ENCODE data around the gene ACTN4.

The ACTN4 gene

DNA sequence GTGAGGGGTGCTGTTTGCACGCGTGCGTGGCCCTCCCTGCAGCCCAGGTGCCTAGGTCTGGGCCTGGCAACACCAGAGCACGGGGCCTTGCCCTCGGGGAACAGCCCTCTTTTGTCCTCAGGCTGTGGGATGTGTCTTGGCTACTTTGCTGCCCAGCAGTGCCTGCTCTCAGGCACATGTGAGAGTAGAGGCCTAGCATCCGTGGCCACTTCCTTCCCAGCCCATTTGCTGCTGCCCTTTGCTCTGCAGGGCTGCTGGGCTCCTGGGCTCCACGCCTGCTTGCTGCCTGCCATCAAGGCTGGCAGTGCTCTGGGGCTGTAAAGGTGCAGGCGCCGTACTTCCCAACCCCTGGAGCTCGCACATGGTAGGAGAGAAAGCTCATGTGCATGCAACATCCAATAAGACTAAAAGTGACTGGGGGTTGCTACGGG is 50.2 kb downstream of the ACTN4 start:
- no peak for DNase-seq

DNA sequence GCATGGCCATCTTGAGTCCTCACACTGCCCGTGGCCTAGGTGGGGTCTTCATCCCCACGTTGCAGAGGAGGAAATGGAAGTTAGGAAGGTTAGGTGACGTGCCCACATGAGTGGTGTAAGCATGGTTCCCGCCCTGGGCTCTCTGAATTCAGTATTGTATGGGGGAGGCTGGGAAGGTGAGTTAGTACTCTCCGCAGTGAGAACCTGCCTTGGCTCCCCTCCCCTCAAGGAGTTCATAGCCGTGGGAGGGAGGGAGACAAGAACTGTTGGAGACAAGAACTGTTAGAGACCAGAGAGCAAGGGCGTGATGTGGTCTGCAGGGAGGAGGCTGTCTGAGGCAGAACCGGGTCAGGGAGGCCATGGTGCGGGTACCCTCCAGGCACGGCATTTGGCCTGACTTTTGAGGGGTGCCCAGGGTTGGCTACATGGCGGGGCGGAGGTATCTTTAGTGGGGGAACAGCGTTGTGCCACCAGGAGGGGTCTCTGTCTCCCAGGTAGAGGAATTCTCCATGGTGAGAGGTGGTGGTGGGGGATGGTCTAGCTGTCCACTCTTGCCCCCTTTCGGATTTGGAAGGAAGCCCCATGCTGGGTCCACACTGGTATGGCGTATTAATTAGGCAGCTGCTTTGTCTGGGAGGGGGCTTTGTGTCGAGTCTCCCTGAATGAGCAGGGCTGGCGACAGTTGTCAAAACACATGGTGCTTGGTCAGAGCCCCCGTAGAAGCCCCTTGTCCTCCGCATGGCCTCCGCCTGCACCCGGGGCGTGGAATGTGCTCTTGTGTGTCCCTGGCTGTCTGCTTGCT is 51.0 kb downstream of the ACTN4 start:
- no peak for DNase-seq

DNA sequence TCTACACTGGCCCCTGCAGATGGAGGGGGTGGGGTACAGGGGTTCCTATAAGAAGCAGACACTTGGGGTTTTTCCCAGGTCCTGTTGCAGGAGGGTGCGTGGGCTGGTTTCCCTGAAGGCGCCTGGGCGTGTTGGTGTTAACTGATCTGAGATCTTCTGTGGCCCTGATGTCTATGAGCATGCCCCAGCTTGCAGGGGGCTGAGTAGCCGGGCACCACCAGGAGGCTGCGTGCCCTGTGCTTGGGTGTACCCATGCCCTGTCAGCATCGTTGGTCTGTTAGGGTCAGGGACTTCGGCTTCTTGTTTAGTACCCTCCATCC is 51.5 kb downstream of the ACTN4 start:
- DNase-seq = no peak

DNA sequence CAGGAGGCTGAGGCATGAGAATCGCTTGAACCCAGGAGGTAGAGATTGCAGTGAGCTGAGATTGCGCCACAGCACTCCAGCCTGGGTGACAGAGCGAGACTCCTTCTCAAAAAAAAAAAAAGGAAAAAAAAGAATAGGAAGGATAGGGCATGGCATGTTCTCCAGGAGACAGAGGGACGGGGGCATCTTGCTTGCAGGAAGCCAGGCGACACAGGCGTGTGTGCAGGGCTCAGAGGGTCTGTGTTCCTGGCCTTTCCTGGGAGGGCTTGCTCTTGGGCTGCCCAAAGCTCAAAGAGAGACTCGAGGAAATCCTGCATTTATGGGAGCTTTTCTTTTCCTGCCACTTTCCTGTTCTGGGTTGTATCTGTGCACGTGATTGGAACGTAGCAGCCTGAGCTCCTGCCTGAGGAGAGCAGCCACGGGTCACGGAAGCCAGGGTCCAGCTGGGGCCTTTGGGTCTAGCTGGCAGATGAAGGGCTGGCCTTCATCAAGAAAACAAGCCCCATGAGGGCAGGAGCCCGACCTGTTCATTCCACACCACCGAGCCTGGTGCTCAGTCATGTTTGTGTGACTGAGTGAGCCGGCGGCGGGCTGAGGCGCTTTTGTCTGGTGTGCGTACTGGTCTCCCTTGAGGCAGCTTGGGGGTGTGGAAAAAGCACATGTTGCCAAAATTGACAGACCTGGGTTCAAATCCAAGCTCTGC is 52.3 kb downstream of the ACTN4 start:
- DNase-seq = no peak

DNA sequence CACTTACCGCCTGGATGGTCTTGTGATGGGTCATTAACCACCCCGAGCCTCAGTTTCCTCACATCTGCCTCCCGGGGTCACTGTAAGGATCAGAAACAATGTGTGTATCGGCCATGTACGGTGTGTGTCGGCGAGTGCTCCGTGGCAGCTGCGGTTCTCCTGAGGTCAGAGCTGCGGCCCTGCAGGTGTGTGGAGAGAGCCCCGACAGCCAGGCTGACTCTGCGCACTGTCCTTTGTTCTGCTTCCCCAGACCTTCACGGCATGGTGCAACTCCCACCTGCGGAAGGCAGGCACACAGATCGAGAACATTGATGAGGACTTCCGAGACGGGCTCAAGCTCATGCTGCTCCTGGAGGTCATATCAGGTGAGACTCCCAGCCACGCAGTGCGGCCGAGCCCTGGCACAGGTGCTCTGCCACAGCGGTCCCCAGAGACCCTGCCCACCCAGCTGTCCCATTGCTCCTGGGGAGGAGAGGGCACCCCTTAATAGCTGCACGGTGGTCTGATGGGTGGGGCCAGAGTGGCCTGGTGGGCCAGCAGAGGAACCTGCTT is 53.0 kb downstream of the ACTN4 start:
- no peak for DNase-seq

- DNase-seq = no peak
Observed at GRCh38 chr19:38700902-38701454, 53.5 kb downstream of the ACTN4 start.

DNA sequence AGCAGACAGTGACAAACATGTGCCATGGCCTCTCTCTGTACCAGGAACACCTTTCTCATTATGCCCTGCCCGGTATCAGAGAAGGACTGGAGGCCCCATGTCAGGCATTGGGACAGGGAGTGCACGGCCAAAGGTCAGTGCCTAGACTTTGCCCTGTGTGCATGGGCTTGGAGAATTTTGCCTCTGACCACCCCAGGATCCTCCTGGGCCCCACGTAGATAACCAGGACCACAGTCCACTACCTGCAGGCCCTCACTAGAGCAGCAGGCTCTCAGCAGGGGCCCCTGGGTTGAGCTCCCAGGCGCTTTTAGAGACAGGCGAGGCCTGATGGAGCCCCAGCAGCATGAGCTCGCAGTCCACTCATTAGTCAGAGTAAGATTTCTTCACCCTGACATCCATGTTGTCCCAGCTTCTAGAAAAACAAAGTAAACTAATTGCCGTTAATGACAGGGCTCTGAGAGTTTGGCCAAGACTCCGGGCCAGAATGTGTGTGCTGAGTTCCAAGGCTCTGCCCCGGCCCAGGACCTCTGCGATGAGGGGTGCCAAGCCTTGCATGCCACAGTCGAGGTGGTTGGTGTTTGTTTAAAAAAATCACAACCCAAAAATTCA is 54.1 kb downstream of the ACTN4 start:
- no peak for DNase-seq

- no peak for DNase-seq
Observed at GRCh38 chr19:38702278-38702677, 54.8 kb downstream of the ACTN4 start.

- no peak for DNase-seq
Observed at GRCh38 chr19:38703509-38703908, 56.1 kb downstream of the ACTN4 start.

DNA sequence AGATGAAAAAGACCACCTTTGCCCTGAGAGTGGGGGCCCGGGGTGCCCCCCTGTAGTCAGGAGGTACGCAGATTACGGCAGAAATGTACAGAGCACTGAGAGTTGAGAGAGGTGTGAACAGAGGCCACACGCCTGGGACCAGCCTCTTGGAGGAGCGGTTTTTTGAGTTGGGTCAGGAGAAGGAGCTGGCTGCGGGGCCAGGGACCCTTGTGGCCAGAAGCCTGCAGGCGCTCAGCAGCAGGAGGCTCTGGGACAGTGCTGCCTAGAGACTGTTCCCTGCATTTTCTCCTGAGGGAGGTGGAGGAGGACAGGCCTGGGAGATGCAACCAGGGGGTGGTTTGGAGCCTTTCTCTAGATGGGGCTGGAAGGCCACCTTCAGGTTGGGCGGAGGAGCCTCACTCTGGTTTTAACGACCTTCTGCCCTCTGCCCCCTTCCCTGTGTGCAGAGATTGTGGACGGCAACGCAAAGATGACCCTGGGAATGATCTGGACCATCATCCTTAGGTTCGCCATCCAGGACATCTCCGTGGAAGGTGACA is 57.1 kb downstream of the ACTN4 start:
- DNase-seq = no peak

DNA sequence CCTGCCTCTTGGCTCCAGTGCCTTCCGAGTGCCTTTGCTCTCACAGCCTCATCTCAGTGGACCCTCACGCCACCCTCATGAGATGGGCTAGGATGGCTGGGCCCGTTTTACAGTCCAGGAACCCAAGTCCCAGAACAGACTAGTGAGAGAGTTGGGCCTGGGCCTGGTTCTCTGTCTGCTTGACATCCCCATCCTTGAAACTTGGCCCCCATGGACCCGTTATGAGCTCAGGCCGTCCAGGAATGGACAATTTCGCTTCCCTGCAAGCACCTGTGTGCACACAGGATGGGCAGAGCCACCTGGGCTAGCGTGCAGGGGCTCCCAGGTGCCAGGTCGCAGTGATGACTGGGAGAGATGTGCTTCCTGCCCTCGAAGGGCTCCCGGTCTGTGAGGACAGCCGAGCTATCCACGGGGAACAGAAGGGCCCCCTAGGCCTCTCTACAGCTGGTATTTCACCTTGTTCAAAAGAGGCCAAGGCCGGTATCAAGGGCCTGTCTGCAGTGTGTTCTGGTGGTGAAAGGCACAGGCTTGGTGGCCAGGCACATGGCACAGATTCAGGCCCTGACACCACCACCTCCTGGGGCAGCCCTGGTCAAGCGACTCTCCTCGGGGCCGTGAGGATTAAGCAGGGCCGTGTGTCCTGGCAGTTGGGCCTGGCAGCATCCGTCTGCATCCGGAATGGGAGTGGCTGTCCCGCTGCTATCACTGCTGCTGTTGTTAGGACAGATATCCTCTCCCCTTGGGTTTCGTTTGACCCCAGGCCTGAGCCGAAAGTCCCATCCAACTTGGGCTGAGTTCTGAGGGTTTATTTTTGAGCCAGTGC is 58.0 kb downstream of the ACTN4 start:
- no peak for DNase-seq

DNA sequence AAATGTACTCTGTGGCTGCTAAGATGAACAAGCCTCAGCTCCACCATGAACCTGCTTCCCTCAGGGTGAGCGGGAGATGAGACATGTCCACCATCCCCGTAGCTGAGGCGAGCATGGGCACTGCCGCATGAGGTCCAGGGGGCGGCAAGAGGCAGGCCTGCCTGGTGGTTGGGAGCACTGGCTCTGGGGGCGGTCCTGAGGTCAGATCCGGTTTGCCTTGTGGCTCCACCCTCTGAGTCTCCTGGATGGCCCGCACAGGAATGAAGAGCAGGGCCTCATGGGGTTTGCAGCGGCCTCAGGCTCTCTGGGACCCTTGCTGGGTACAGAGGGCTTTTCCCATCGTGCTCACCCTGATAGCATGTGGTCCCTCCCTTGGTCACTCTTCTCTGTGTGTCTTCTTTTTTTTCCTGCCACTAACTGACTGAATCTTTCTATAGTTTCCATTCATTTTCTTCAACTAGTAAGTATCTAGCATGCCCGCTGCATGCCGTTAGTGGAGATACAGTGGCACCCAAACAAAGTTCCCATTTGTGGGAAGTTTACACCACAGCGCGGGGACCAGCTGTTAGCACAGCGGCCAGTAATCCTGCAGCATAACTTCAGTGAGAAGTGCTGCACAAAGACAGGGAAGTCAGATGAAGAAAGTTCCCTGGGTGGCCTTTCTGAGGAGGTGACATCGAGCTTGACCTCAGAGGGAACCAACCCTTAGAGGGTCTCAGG is 59.5 kb downstream of the ACTN4 start:
- no peak for DNase-seq

DNA sequence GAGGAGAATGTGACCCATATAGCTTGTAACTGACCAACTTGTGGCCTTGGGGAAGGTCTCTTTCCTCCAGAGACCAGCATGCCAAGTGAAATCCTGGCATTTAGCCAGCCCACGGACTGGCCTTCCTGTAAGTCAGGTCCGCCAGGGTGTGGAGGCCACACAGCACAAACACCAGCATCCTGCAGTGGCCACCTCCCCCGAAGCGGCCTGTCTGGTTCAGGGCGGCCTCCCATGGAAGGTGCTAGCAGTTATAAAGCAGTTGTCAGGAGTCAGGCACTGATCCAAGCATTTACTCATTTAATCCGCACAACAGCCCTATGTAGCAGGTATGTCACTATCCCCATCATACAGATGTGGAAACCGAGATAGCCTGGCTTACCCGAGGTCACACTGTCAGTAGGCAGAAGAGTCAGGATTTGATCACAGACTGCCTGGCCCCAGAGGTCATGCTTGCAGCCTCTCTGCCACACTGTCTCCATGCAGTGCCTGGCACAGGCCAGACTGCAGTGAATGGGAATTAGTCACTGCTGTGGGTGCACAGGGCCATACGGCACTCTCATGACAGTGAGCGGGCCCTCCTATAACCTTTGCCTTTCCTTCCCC is 60.2 kb downstream of the ACTN4 start:
- DNase-seq = no peak

DNA sequence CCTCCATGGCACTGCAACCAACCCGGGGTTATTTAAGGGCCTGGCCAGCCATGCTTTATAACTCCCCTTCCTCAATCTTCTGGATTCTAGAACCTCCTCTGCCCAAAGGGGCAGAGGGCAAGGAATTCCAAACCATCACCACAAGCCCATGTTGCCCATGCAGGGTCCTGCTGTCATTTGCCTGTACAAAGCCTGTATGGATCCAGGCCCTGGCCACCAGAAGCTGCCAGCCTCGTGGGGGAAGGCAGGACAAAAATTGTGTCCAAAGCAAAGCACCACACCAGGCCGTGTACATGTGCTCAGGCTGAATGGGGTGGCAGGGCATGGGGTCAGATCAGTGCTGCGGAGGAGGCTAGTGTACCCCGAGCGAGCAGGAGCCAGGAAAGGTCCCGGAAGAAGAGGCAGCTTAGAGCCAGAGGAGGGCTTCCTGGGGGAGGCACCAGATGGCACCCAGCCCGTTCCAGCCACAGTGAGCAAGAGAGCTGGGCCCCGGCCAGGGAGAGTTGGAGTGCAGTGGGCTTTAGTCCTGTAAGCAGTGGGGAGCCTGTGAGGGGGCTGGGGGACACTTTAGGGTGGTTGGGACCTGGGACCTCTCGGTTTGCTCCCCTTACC is 61.1 kb downstream of the ACTN4 start:
- DNase-seq = no peak

DNA sequence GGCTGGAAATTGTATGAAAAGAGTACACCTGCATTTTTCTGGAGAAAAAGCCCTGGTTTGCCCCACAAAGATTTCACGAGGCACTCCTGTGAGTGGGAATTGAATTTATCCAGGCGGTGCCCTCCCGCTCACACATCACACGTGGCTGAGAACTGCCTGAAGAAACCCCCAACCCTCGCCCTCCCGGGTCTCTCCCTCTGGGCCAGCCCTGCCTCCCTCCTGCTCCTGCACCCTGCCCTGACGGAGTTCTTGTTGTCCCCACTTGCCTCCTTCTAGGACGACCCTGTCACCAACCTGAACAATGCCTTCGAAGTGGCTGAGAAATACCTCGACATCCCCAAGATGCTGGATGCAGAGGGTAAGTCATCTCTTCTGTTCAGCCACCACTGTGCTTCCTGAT is 61.7 kb downstream of the ACTN4 start:
- no peak for DNase-seq

- DNase-seq = no peak
Observed at GRCh38 chr19:38709671-38710415, 62.4 kb downstream of the ACTN4 start.

- no peak for DNase-seq
Observed at GRCh38 chr19:38710416-38710702, 62.9 kb downstream of the ACTN4 start.

DNA sequence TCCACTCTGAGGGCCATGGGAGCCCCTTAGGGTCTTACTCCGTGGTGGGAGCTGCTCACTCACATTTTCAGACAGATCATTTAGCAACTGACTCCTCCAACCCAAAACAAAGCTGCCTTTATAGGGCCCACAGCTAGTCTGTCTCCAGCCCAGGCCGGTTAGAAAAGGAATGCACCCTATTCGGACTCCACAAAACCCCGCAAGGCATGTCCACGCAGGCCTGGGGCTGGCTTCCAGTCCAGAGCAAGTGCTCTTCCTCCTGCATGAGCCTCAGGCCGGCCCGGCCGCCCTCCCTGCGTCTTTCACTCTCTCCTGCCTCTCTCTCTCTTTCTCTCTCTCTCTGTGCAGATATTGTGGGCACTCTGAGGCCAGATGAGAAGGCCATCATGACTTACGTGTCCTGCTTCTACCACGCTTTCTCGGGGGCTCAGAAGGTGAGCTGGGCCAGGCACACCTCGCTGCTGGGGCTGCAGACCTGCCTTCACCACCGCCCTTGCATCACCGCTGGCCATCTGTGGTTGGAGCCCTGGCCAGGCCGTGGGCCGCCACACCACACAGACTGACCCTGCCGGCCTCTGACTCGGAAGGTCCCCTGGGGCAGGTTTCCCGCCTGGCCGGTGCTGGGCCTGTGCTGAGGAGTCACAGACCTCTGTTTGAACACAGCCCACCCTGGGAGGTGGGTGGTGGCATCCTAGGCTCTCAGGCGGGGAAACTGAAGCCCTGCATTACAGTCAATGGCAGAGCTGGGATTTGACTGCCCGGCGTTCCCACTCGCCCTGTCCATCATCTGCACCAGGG is 63.7 kb downstream of the ACTN4 start:
- no peak for DNase-seq

GRCh38 chr19:38711726-38712153 is 64.3 kb downstream of the ACTN4 start:
- no peak for DNase-seq
